ENCODE data around the gene SMYD5.

DNA sequence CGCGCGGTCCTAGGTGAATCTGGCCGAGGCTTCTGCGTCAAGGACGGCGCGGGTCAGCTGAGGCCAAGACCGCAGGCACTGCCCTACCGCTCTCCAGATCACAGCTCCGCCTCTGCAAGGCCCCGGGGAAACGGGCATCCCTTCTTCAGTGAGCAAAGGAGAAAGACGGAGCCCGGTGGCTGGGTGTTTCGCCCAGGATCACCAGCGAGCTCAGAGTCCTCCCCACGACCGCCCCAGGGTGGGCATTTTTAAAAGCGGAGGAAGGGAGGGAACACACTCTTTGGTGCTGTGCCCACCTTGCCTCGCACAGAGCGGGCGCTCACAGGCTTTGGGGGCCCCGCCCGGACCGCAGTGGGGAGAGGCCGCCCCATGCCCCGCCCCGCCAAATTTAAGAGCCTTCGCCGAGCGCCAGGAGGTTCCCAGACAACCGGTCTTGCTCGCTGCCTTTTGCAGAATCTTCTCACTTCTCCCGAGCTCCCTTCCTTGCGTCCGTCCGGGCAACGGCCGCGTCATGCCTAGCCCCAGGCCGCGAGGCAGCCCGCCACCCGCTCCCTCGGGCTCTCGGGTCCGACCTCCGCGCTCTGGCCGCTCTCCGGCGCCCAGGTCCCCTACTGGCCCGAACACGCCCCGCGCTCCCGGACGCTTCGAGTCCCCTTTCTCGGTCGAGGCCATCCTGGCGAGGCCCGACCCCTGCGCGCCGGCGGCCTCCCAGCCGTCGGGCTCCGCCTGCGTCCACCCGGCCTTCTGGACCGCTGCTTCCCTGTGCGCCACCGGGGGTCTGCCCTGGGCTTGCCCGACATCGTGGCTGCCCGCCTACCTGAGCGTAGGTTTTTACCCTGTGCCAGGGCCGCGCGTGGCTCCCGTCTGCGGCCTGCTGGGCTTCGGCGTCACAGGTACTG, 11.6 kb upstream of the SMYD5 start, which contains the start of gene NOTO:
- TF ChIP-seq, protein P1, sequence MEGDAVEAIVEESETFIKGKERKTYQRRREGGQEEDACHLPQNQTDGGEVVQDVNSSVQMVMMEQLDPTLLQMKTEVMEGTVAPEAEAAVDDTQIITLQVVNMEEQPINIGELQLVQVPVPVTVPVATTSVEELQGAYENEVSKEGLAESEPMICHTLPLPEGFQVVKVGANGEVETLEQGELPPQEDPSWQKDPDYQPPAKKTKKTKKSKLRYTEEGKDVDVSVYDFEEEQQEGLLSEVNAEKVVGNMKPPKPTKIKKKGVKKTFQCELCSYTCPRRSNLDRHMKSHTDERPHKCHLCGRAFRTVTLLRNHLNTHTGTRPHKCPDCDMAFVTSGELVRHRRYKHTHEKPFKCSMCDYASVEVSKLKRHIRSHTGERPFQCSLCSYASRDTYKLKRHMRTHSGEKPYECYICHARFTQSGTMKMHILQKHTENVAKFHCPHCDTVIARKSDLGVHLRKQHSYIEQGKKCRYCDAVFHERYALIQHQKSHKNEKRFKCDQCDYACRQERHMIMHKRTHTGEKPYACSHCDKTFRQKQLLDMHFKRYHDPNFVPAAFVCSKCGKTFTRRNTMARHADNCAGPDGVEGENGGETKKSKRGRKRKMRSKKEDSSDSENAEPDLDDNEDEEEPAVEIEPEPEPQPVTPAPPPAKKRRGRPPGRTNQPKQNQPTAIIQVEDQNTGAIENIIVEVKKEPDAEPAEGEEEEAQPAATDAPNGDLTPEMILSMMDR (IDR thresholded peaks at IDR 0.05) = no peak
- no peak for TF ChIP-seq POLR2A (IDR thresholded peaks at IDR 0.05)

All from lower leg skin (tissue), 3 donors.